HG03135 (cell line): Measurements from ENCODE around the gene NEK3.
"Not testable (repeated sequence)": the region's sequence is repeated elsewhere in the genome, so short reads cannot be mapped to it uniquely, and the experiment has no call there.

ENCODE experiments used
- ATAC-seq: cut with Tn5 transposase; IDR thresholded peaks from one replicate; pipeline ENCODE4 v1.9.1; 2021; ENCODE audit warnings: mild to moderate bottlenecking, moderate library complexity; ENCODE audit not compliant: unreplicated experiment

The NEK3 gene

GRCh38 chr13:52170828-52171391 lies 11.5 kb upstream of the NEK3 start:
- not testable (repeated sequence) for ATAC-seq

DNA sequence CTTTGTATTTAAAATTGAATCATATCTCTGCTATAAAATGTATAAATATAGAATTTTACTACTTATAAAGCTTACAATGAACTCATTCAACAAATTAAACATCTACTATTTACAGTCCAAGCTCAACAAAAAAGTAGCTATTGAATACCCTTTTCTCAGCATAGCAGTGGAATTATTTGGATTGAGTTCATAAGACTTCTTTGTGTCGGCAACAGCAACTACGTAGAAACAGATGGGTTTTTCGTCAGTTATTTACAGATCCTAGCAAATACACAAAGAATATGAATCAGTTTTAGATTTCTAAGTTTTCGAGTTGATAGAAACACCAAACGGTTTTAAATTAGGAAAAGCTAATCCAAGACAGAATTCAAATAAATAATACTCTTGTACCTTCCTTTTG lies 10.4 kb upstream of the NEK3 start:
- no peak for ATAC-seq

GRCh38 chr13:52165411-52165810 lies 6.0 kb upstream of the NEK3 start:
- no peak for ATAC-seq

- no peak for ATAC-seq
These were observed 5.6 kb upstream of the NEK3 start for GRCh38 chr13:52164989-52165388.

GRCh38 chr13:52163878-52164277 lies 4.5 kb upstream of the NEK3 start:
- ATAC-seq = not testable (repeated sequence)

DNA sequence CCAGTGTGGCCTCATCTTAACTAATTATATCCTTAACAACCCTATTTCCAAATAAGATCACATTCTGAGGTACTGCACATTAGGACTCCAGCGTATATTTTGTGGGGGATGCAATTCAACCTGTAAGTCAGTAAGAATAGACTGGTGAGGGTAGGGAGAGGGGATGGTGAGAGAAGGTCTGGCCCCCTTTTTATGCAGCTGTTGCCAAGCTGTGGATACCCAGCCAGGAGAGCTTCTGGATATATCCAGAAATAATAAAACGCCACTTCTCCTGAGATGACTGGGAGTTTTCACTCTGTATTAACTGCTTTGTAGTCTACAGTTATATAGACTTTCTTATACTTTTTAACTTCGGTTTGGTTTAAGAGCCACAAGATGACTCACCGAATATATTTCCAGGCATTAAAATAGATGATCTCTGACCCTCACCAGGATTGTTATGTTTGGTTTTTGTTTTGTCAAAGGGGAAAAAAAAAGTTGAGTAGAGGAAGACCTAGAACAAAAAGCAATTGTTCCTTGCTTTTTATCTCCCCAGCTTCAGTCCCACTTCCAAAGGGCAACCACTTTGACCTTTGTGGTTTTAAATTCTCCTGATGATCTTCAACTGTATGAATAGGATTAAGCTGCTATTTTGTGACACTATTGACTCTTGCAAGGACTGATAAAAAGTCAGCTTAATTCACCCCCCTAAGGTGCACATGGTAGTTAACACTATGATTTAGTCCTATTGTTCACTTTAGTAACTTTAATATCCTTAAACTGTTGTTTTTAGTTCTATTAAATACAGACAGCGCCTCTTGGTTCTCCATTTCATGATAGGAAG lies 3.1 kb upstream of the NEK3 start:
- ATAC-seq = no peak

GRCh38 chr13:52161181-52161646 lies 1.8 kb upstream of the NEK3 start:
- no peak for ATAC-seq

GRCh38 chr13:52160506-52160905 lies 1.1 kb upstream of the NEK3 start:
- ATAC-seq = no peak

DNA sequence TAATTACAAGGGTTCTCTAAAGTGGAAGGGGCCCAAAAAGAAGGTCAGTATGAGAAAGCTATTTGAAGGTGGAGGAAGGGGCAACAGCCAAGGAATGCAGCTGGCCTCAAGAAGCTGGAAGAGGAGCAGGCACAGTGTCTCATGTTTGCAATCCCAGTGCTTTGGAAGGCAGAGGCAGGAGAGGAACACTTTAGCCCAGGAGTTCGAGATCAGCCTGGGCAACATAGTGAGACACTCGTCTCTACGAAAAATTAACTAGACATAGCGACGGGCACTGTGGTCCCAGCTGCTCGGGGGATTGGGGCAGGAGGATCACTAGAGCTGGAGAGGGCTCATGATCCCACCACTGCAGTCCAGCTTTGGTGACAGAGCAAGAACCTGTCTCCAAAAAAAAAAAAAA lies 656 bp upstream of the NEK3 start:
- ATAC-seq = no peak

DNA sequence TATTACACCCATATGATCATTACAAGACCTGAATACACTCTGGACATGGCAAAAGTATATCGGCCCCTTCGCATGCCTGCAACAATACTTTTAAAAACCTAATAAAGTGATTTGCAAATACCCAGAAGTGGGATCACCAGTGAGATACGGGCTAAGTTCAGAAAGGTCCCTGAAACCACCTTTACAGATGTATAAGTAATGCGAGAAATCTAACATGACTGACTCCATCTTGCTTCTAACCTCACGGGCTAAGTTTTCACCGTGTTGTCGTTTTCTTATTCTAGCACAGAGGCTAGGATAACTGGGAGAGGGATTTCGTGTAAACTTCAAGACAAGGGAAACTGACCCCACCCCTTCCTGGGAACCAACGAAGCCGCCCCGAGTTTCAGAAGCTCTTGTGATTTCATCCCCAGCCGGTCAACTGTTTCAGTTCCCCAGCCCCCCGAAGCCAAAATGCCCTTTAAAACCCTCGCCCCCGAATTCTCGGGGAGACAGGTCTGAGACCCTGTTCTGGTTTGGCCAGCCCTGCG lies 703 bp downstream of the NEK3 start:
- no peak for ATAC-seq

GRCh38 chr13:52156724-52157261 lies 2.6 kb downstream of the NEK3 start:
- ATAC-seq = no peak

- ATAC-seq = no peak
These were observed 4.2 kb downstream of the NEK3 start for GRCh38 chr13:52155177-52155576.

DNA sequence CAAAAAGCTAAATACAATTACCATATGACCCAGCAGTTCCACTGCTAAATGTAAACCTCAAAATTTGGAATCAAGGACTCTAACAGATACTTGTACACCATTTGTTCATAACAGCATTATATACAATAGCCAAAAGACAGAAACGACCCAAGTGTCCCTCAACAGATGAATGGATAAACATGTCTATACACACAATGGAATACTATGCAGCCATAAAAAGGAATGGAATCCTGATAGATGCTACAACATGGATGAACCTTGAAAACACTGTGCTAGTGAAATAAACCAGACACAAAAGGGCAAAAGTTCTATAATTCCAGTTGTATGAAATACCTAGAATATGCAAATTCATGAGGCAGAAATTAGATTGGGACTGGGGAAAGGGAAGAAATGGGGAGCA lies 12.2 kb downstream of the NEK3 start:
- ATAC-seq = no peak

DNA sequence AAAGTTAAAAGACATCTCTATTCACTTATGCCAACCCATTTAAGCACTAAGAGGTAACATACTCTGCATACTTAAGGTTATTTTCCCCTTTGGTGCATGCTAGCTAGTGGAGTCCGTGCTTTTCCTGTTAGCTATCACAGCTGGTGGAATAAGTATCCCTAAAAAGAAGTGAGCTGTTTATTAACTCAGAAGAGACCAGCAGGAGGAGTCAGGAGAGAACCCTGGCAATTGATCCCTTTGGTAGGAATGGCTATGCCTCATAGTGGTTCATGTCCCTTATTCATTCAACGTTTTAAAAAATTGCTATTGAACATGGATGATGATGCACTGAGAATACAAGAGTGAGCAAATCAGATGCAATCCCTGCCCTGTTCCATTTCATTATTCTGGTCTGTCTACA lies 18.1 kb downstream of the NEK3 start:
- ATAC-seq = no peak

- no peak for ATAC-seq
These were observed 21.9 kb downstream of the NEK3 start for GRCh38 chr13:52137489-52137888.

DNA sequence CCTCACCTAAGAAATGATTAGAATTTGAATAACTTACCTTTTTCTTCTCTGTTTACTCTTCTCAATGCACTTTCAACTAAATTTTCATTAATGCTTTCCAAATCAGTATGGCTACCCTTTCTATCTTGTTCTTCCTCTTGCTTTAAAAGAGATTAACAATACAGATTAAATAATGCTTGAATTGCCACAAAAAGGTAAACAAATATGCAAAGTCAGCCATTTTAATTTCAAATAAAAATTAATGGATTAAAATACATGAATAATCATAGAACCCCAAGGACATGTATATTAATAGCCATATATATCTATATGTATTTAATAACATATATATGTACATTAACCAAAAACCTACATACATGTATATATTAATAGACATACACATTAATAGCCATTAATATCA lies 22.6 kb downstream of the NEK3 start:
- ATAC-seq = no peak

GRCh38 chr13:52130641-52131040 lies 28.8 kb downstream of the NEK3 start:
- ATAC-seq = no peak

GRCh38 chr13:52128714-52129700 lies 30.4 kb downstream of the NEK3 start, which contains the start of gene NEK5:
NEK5 (minus strand) TSS chr13:52129073; CDS start chr13:52127482, 1,591 bp downstream.
- ATAC-seq = peak; percentile 61

GRCh38 chr13:52127783-52128702 lies 31.4 kb downstream of the NEK3 start:
- ATAC-seq = peak; percentile 58

- peak; percentile 29 for ATAC-seq
These were observed 32.0 kb downstream of the NEK3 start for GRCh38 chr13:52127378-52127777.
